B cell (primary cell): ENCODE data around the gene NTN3. TPM values are rescaled to one million over a fixed set of nuclear protein-coding genes. Genes with fewer than 3 reads are reported as not detected.

Experiments used
- ATAC-seq: fragments of 200-7000 bp; cut with Tn5 transposase; one replicate; pipeline ENCODE4 v1.10.0; 2021; ENCODE audit warnings: low read depth, mild to moderate bottlenecking, moderate number of reproducible peaks, moderate library complexity
- CTCF ChIA-PET: fragments of 350-600 bp; sonication (Branson Sonifier 250); formaldehyde crosslinking; loops from one replicate; lab custom pipeline; 2021; ENCODE audit warnings: antibody characterized with exemption, inconsistent platforms; lab: Charles Lee
- POLR2A ChIA-PET: fragments of 350-600 bp; sonication (Branson Sonifier 250); formaldehyde crosslinking; loops from one replicate; lab custom pipeline; 2021; ENCODE audit warnings: antibody characterized with exemption; lab: Charles Lee
- DNase-seq: peaks from one replicate; pipeline ENCODE4 v3.0.0; 2013
- H2AFZ ChIP-seq: 2 replicates; pipeline ENCODE4 v1.6.1; 2012; ENCODE audit warnings: mild to moderate bottlenecking, low read depth, low read length; ENCODE audit not compliant: insufficient read depth, poor library complexity, severe bottlenecking
- H3K27ac ChIP-seq, 2 donors: 1 replicate in 1 of 2; 2 replicates in 1 of 2; pipeline ENCODE4 v1.5.1; 2012 to 2013; ENCODE audit warnings: low read length in 2 of 2, mild to moderate bottlenecking in 2 of 2, moderate library complexity in 1 of 2
- H3K27me3 ChIP-seq, 4 experiments: fragments of 200-600 bp in 1 of 4; sonication (generic) in 1 of 4; replicated peaks in 1 of 4; 1 replicate in 2 of 4; 2 replicates in 2 of 4; pipeline versions ENCODE4 v1.6.1 to v1.7.0; 2013 to 2016; ENCODE audit warnings: low read length in 3 of 4, mild to moderate bottlenecking in 2 of 4, mixed read lengths in 1 of 4, moderate library complexity in 1 of 4; ENCODE audit not compliant: insufficient read depth in 4 of 4, control insufficient read depth in 3 of 4; ENCODE audit errors: control extremely low read depth in 1 of 4
- H3K36me3 ChIP-seq, 2 experiments: replicated peaks in 1 of 2; 1 replicate in 1 of 2; 2 replicates in 1 of 2; pipeline versions ENCODE4 v1.6.1 to v1.7.1; 2013; ENCODE audit warnings: low read length in 1 of 2; ENCODE audit not compliant: insufficient read depth in 2 of 2, control insufficient read depth in 1 of 2; ENCODE audit errors: control extremely low read depth in 1 of 2, extremely low read depth in 1 of 2
- H3K4me1 ChIP-seq, 2 donors: fragments of 200-600 bp in 1 of 2; sonication (generic) in 1 of 2; 1 replicate in 1 of 2; 2 replicates in 1 of 2; pipeline versions ENCODE4 v1.5.1 to v1.6.1; 2013 to 2017; ENCODE audit warnings: low read length in 2 of 2; ENCODE audit not compliant: control insufficient read depth in 2 of 2, insufficient read depth in 2 of 2
- H3K4me2 ChIP-seq: replicated peaks from 2 replicates; pipeline ENCODE3; 2012; ENCODE audit warnings: mild to moderate bottlenecking, low read depth, low read length; ENCODE audit not compliant: poor library complexity, severe bottlenecking
- H3K4me3 ChIP-seq, 5 experiments: fragments of 200-600 bp in 1 of 5; sonication (generic) in 1 of 5; 1 replicate in 3 of 5; 2 replicates in 2 of 5; pipeline versions ENCODE4 v1.5.1 to v1.7.0; 2011 to 2016; ENCODE audit warnings: low read length in 4 of 5, mild to moderate bottlenecking in 4 of 5, low read depth in 2 of 5, control low read depth in 1 of 5, moderate library complexity in 1 of 5; ENCODE audit not compliant: insufficient read depth in 1 of 5; ENCODE audit errors: control extremely low read depth in 1 of 5, extremely low read depth in 1 of 5
- H3K79me2 ChIP-seq: fragments of 200-600 bp; sonication (generic); one replicate; pipeline ENCODE4 v1.6.0; 2016; ENCODE audit warnings: low read length; ENCODE audit not compliant: control insufficient read depth, insufficient read depth
- H3K9ac ChIP-seq: fragments of 200-600 bp; sonication (generic); 2 replicates; pipeline ENCODE4 v1.6.1; 2017; ENCODE audit warnings: mild to moderate bottlenecking, low read length, moderate library complexity
- H3K9me3 ChIP-seq, 3 donors: one replicate each; pipeline versions ENCODE4 v1.6.1 to v1.7.1; 2013; ENCODE audit warnings: low read length in 2 of 3; ENCODE audit not compliant: control insufficient read depth in 2 of 3, insufficient read depth in 1 of 3; ENCODE audit errors: control extremely low read depth in 1 of 3
- H4K20me1 ChIP-seq: 2 replicates; pipeline ENCODE4 v1.6.0; 2012; ENCODE audit warnings: mild to moderate bottlenecking, low read length; ENCODE audit not compliant: insufficient read depth, control insufficient read depth, poor library complexity, severe bottlenecking
- H3K27ac Mint-ChIP-seq: one replicate; pipeline ENCODE4 v1.8.0; 2021; ENCODE audit warnings: mixed read lengths
- H3K27me3 Mint-ChIP-seq: one replicate; pipeline ENCODE4 v1.8.0; 2021; ENCODE audit warnings: mixed read lengths
- H3K4me1 Mint-ChIP-seq: one replicate; pipeline ENCODE4 v1.8.0; 2021; ENCODE audit warnings: mixed read lengths
- H3K4me3 Mint-ChIP-seq: one replicate; pipeline ENCODE4 v1.8.0; 2021; ENCODE audit warnings: mixed read lengths
- H3K9me3 Mint-ChIP-seq: one replicate; pipeline ENCODE4 v1.8.0; 2022; ENCODE audit warnings: mixed read lengths; ENCODE audit not compliant: insufficient read depth
- CTCF ChIP-seq: fragments of 200-600 bp; IDR thresholded peaks from one replicate; pipeline ENCODE4 v1.8.0; 2022; ENCODE audit warnings: antibody characterized with exemption, mild to moderate bottlenecking
- EZH2 ChIP-seq: IDR thresholded peaks from 2 replicates; pipeline ENCODE4 v1.6.1; 2012; ENCODE audit warnings: borderline replicate concordance, low read depth, mild to moderate bottlenecking, moderate library complexity, low read length; ENCODE audit not compliant: insufficient read depth, poor library complexity, severe bottlenecking
- WGBS: methylation state at CpG from one replicate; pipeline ENCODE4 v1.1.5; 2013; ENCODE audit warnings: missing lambda C conversion rate; ENCODE audit not compliant: insufficient coverage; 5-methylcytosine and 5-hydroxymethylcytosine counted together
- intact Hi-C: fragments of 100-400 bp; cut with micrococcal nuclease; formaldehyde crosslinking; loops from one replicate; pipeline ENCODE4 v1.10.0; 2022
- polyA plus RNA-seq: library from polyadenylated mRNA; depleted of rRNA; stranded (reverse); fragments of >200 nt; gene quantifications from 2 replicates; pipeline ENCODE4 v1.2.3, GENCODE V29; 2012
- total RNA-seq, 2 donors: library from RNA; stranded (reverse); fragments of 120-200 nt in 1 of 2; gene quantifications; 1 replicate in 1 of 2; 2 replicates in 1 of 2; pipeline versions ENCODE4 v1.2.3 to v1.2.4, GENCODE V29; 2013 to 2022

The NTN3 gene
- total and polyA plus RNA-seq, 2 donors (not counting 1 experiment from before 2014, with no cell fraction given), result not detected

DNA sequence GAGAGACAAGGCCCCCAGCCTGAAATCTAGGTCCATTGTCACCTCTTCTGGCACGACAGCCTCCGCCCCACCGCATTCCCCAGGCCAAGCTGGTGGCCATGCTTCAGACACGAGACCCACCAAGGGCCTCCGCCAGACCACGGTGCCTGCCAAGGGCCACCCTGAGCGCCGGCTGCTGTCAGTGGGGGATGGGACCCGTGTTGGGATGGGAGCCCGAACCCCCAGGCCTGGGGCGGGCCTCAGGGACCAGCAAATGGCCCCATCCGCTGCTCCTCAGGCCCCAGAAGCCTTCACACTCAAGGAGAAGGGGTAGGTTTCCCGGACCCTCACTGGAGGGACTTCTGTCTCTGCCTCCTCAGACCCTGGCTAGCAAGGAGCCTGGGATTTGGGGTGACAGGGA is 10.2 kb upstream of the NTN3 start:
- WGBS, result 97% methylated on average over 13 of the region's 13 CpGs
- intact Hi-C loops, result loop anchor here (1.0 kb wide), 3 partner anchors 13 to 32 kb away; partner anchors contain the start of gene CCNF
- no peak overlapping the region for H3K4me3 ChIP-seq
- H3K27me3 ChIP-seq, result no peaks in the 10 kb centered on the region
- no peaks in the 10 kb centered on the region for H4K20me1 ChIP-seq
- no peaks in the 10 kb centered on the region for H3K36me3 ChIP-seq
- no peak for DNase-seq
- no peaks in the 10 kb centered on the region for H3K79me2 ChIP-seq
- H3K4me2 ChIP-seq, result peak overlapping the region; percentile 100
- peaks cover 6% of the 10 kb centered on the region for H3K4me1 Mint-ChIP-seq
- no peaks in the 10 kb centered on the region for H3K9me3 Mint-ChIP-seq
- no peak overlapping the region for H3K27ac Mint-ChIP-seq
- peak overlapping the region; percentile 53 for H3K4me3 Mint-ChIP-seq
- no peak for TF ChIP-seq EZH2
- TF ChIP-seq CTCF, result no peak
- H2AFZ ChIP-seq, result no peak overlapping the region
- no peaks in the 10 kb centered on the region for H3K9me3 ChIP-seq
- no peak overlapping the region for H3K27ac ChIP-seq
- ChIA-PET CTCF (interaction anchor here (1.0 kb wide), 1 partner anchor 211 kb away, joined by 3 read pairs; no protein-coding TSS in a partner anchor), POLR2A (no interaction called here)
- peaks cover 10 to 16% of the 10 kb centered on the region in 2 donors for H3K4me1 ChIP-seq
- no peak for ATAC-seq
- no peak overlapping the region for H3K9ac ChIP-seq
- no peaks in the 10 kb centered on the region for H3K27me3 Mint-ChIP-seq

DNA sequence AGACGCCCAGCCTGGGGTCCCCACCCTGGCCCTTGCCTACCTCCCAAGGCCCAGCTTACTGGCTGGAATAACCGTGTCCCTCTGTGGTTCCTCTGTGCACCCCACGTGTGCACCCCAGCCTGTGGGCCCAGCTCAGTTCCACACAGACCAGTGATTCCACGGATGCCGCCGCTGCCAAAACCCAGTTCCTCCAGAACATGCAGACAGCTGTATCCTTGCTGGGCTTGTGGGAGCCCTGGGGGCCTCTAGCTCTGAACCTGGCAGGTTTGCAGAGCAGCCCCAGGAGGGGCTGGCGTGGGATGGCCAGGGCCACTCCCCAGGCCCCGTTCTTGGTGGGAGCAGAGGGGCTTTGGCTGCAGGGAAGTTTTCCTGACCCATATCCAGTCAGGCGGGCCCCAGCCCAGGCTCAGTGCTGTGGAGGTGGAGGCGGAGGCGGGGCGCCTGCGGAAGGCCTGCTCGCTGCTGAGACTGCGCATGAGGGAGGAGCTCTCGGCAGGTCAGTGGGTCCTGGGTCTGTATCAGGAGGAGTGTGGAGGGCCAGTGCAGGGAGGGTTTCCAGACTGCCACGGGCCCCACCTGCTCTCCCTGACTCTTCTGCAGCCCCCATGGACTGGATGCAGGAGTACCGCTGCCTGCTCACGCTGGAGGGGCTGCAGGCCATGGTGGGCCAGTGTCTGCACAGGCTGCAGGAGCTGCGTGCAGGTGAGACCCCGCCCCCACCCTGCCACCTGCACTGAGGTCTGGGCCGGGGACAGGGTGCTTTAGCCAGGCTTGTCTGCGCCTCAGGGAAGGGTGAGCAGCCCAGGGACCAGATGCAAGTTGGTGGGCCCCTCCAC is 8.8 kb upstream of the NTN3 start:
- Histone ChIP-seq H3K9ac (no peak overlapping the region), H3K79me2 (no peaks in the 10 kb centered on the region), H3K27ac (no peak overlapping the region), H2AFZ (no peak overlapping the region), H3K4me1 (peaks cover 13 to 20% of the 10 kb centered on the region in 2 donors), H3K36me3 (no peaks in the 10 kb centered on the region), H4K20me1 (no peaks in the 10 kb centered on the region), H3K9me3 (no peaks in the 10 kb centered on the region), H3K4me3 (no peak overlapping the region), H3K27me3 (peaks cover 0 to 4% (median 0%) of the 10 kb centered on the region in 4 experiments), H3K4me2 (no peak overlapping the region)
- ChIA-PET CTCF (no interaction called here), POLR2A (interaction anchor here (0.5 kb wide), 1 partner anchor 430 kb away, joined by 3 read pairs; no protein-coding TSS in a partner anchor)
- H3K27ac Mint-ChIP-seq, result no peak overlapping the region
- intact Hi-C loops, result no loop called here
- H3K4me1 Mint-ChIP-seq, result peaks cover 9% of the 10 kb centered on the region
- no peaks in the 10 kb centered on the region for H3K27me3 Mint-ChIP-seq
- ATAC-seq (no peak), DNase-seq (no peak)
- 94% methylated on average over 22 of the region's 23 CpGs for WGBS
- H3K4me3 Mint-ChIP-seq, result no peak overlapping the region
- H3K9me3 Mint-ChIP-seq, result no peaks in the 10 kb centered on the region
- TF ChIP-seq EZH2, result no peak
- no peak for TF ChIP-seq CTCF
